ENCODE data around the gene IRF2BPL. TPM values are rescaled to one million over a fixed set of nuclear protein-coding genes. Genes with fewer than 3 reads are reported as not detected.

Gene IRF2BPL
- 15.9 to 24.7 TPM (median 23.0 TPM) in 5 replicates for total RNA-seq (2022; extraction: Qiagen RNA extraction)

DNA sequence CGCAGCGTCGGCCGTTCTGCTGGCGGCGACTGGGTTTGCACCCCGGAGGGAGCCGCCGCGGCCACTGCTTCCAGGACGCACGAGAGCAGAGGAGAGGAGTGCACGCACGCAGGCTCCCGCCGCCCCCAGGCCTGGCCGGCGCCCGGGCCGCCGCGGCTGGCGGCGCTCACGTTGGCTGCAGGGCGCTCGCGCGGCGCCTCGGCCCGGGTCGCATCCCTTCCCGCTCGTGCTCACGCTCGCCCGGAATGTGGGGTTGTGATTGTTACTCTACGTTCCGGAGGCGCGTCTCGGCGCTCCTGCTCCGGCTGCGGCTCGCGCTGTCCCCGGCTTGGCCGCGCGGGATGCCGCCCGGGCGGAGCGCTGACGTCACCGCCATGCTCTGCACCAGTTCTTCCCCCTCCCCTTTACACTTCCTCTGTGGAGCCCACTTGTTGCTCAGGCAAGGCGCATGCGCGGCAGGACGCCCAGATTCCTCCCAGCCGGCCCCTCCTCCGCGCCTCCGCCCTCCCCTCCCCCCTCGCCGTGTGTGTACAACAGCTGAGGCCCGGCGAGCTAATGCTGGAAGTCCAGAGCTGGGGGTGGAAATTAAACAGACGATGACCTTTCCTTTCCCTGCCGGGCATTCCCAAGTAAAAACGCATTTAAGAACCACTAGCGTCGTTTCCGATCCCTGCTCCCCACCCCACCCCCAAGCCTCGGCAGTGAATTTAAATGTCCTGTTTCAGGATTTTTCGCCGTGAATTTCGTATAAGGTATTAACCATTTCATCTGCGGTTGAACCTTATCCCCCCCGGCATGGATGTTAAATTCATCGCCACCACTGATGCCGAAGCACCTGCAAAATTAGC is at the start of gene IRF2BPL:
Gene IRF2BPL (minus strand): TSS at position 325 of the 848 bp plus-strand sequence. CDS start 916 bp downstream, outside the sequence.

Other genes starting within 250 kb of the IRF2BPL start
- 6.2 to 9.4 TPM (median 9.1 TPM) in 5 replicates for gene ANGEL1, start 215.8 kb downstream of the IRF2BPL start, total RNA-seq (2022; extraction: Qiagen RNA extraction)
- gene LRRC74A, start 202.3 kb downstream of the IRF2BPL start, total RNA-seq (2022; extraction: Qiagen RNA extraction), result not detected in 5 replicates
- 6.4 to 8.6 TPM (median 7.3 TPM) in 5 replicates for gene CIPC, start 69.5 kb upstream of the IRF2BPL start, total RNA-seq (2022; extraction: Qiagen RNA extraction)
- gene ZDHHC22, start 113.1 kb upstream of the IRF2BPL start, total RNA-seq (2022; extraction: Qiagen RNA extraction), result 0.20 to 0.46 TPM (median 0.34 TPM) in 5 replicates
- 0.78 to 1.4 TPM (median 0.96 TPM) in 5 replicates for gene TMEM63C, start 153.1 kb upstream of the IRF2BPL start, total RNA-seq (2022; extraction: Qiagen RNA extraction)
- not detected in 5 replicates for gene NGB, start 242.5 kb upstream of the IRF2BPL start, total RNA-seq (2022; extraction: Qiagen RNA extraction)

Data from A549 treated with CORT108297 at 1 μM for 4 hours (cell line).